ENCODE results near the gene TAP2. TPM values are rescaled to one million over a fixed set of nuclear protein-coding genes. Genes with fewer than 3 reads are reported as not detected.

TAP2 gene
- total RNA-seq, 2 experiments from 2014 or later, result 96.4 to 108 TPM

- TF ChIP-seq CTCF (conservative IDR thresholded peaks at IDR 0.05; ENCODE audit: low read length) (no peak), EZH2phosphoT487 (IDR thresholded peaks at IDR 0.05; ENCODE audit: borderline replicate concordance, low read depth, low read length) (no peak)
- Histone ChIP-seq H3K36me3 (ENCODE audit: insufficient read depth, low read length) (peaks cover 84% of the 10 kb centered on the region), H3K4me3 (ENCODE audit: low read depth, low read length, poor library complexity, severe bottlenecking) (no peak overlapping the region), H3K27ac (ENCODE audit: low read depth, low read length, poor library complexity, severe bottlenecking) (no peak overlapping the region), H3K4me2 (ENCODE audit: low read length) (peak overlapping the region; percentile 99; the same call in 1 of the 2 replicates), H2AFZ (ENCODE audit: low read length) (no peak overlapping the region), H3K79me2 (ENCODE audit: insufficient read depth, low read depth, low read length) (peaks cover 28% of the 10 kb centered on the region), H3K9me2 (ENCODE audit: insufficient read depth, low read length) (no peaks in the 10 kb centered on the region), H4K20me1 (ENCODE audit: insufficient read depth, low read length) (no peaks in the 10 kb centered on the region; the same call in 1 of the 2 replicates), H3K9me3 (ENCODE audit: low read length) (no peaks in the 10 kb centered on the region), H3K4me1 (ENCODE audit: insufficient read depth, low read length, poor library complexity, severe bottlenecking) (peaks cover 28% of the 10 kb centered on the region)
- ChIA-PET POLR2A (interaction anchor here (0.6 to 1.5 kb wide), 2 partner anchors 33 to 272 kb away, joined by 3 to 4 read pairs; no protein-coding TSS in a partner anchor), CTCF (ENCODE audit: unreplicated experiment) (no interaction called here)
- intact Hi-C loops (cut with micrococcal nuclease; ENCODE audit: unreplicated experiment), result no loop called here
- DNase-seq (ENCODE audit: low spot score), result no peak
- no TSS peak for BruUV-seq (replicated peaks)
These were observed 3.2 kb downstream of the TAP2 start for GRCh38 chr6:32835167-32835893.

- TSS peak; percentile 8 for BruUV-seq (replicated peaks)
- no peak overlapping the region for H2AFZ ChIP-seq (ENCODE audit: low read length)
- H3K9me3 ChIP-seq (ENCODE audit: low read length), result no peaks in the 10 kb centered on the region
- peaks cover 26% of the 10 kb centered on the region for H3K4me1 ChIP-seq (ENCODE audit: insufficient read depth, low read length, poor library complexity, severe bottlenecking)
- peaks cover 89% of the 10 kb centered on the region for H3K36me3 ChIP-seq (ENCODE audit: insufficient read depth, low read length)
- no peak overlapping the region for H3K4me2 ChIP-seq (ENCODE audit: low read length)
- TF ChIP-seq CTCF (conservative IDR thresholded peaks at IDR 0.05; ENCODE audit: low read length) (no peak), EZH2phosphoT487 (IDR thresholded peaks at IDR 0.05; ENCODE audit: borderline replicate concordance, low read depth, low read length) (no peak)
- POLR2A ChIA-PET, result interaction anchor here (1.5 kb wide), 1 partner anchor 34 kb away, joined by 4 read pairs; no protein-coding TSS in a partner anchor
- H3K27ac ChIP-seq (ENCODE audit: low read depth, low read length, poor library complexity, severe bottlenecking), result no peak overlapping the region
- H3K9me2 ChIP-seq (ENCODE audit: insufficient read depth, low read length), result no peaks in the 10 kb centered on the region
- CTCF ChIA-PET (ENCODE audit: unreplicated experiment), result no interaction called here
- intact Hi-C loops (cut with micrococcal nuclease; ENCODE audit: unreplicated experiment), result no loop called here
- peaks cover 28% of the 10 kb centered on the region for H3K79me2 ChIP-seq (ENCODE audit: insufficient read depth, low read depth, low read length)
- H3K4me3 ChIP-seq (ENCODE audit: low read depth, low read length, poor library complexity, severe bottlenecking), result no peak overlapping the region
- no peak for DNase-seq (ENCODE audit: low spot score)
- no peaks in the 10 kb centered on the region; the same call in 1 of the 2 replicates for H4K20me1 ChIP-seq (ENCODE audit: insufficient read depth, low read length)
These were observed 4.9 kb downstream of the TAP2 start for GRCh38 chr6:32833664-32834063.

GRCh38 chr6:32832535-32832934 is 6.0 kb downstream of the TAP2 start:
- H3K36me3 ChIP-seq (ENCODE audit: insufficient read depth, low read length), result peaks cover 98% of the 10 kb centered on the region
- ChIA-PET POLR2A (interaction anchor here (0.5 to 1.2 kb wide), 2 partner anchors 12 to 969 kb away, joined by 3 read pairs; no protein-coding TSS in a partner anchor), CTCF (ENCODE audit: unreplicated experiment) (no interaction called here)
- no peak overlapping the region for H3K4me3 ChIP-seq (ENCODE audit: low read depth, low read length, poor library complexity, severe bottlenecking)
- DNase-seq (ENCODE audit: low spot score), result no peak
- H3K9me3 ChIP-seq (ENCODE audit: low read length), result no peaks in the 10 kb centered on the region
- H3K4me2 ChIP-seq (ENCODE audit: low read length), result no peak overlapping the region
- H4K20me1 ChIP-seq (ENCODE audit: insufficient read depth, low read length), result no peaks in the 10 kb centered on the region; the same call in 1 of the 2 replicates
- intact Hi-C loops (cut with micrococcal nuclease; ENCODE audit: unreplicated experiment), result no loop called here
- H2AFZ ChIP-seq (ENCODE audit: low read length), result no peak overlapping the region
- BruUV-seq (replicated peaks), result no TSS peak
- no peaks in the 10 kb centered on the region for H3K9me2 ChIP-seq (ENCODE audit: insufficient read depth, low read length)
- no peak overlapping the region for H3K27ac ChIP-seq (ENCODE audit: low read depth, low read length, poor library complexity, severe bottlenecking)
- H3K4me1 ChIP-seq (ENCODE audit: insufficient read depth, low read length, poor library complexity, severe bottlenecking), result peaks cover 26% of the 10 kb centered on the region
- peaks cover 20% of the 10 kb centered on the region for H3K79me2 ChIP-seq (ENCODE audit: insufficient read depth, low read depth, low read length)
- TF ChIP-seq EZH2phosphoT487 (IDR thresholded peaks at IDR 0.05; ENCODE audit: borderline replicate concordance, low read depth, low read length) (no peak), CTCF (conservative IDR thresholded peaks at IDR 0.05; ENCODE audit: low read length) (no peak)
